ENCODE results near the gene CTXN2.

CTXN2 gene

GRCh38 chr15:48222627-48223026 lies 31.2 kb downstream of the CTXN2 start:
- DNase-seq (ENCODE audit: low read depth) = no peak

- no peak for DNase-seq (ENCODE audit: low read depth)
Observed at GRCh38 chr15:48225771-48226170, 34.3 kb downstream of the CTXN2 start.

GRCh38 chr15:48230498-48230897 lies 39.0 kb downstream of the CTXN2 start:
- no peak for DNase-seq (ENCODE audit: low read depth)

- no peak for DNase-seq (ENCODE audit: low read depth)
Observed at GRCh38 chr15:48233246-48233645, 41.8 kb downstream of the CTXN2 start.

- no peak for DNase-seq (ENCODE audit: low read depth)
Observed at GRCh38 chr15:48239334-48239733, 47.9 kb downstream of the CTXN2 start.

- no peak for DNase-seq (ENCODE audit: low read depth)
Observed at GRCh38 chr15:48242015-48242414, 50.5 kb downstream of the CTXN2 start.

GRCh38 chr15:48242535-48242934 lies 51.1 kb downstream of the CTXN2 start:
- DNase-seq (ENCODE audit: low read depth) = no peak

GRCh38 chr15:48244921-48245320 lies 53.5 kb downstream of the CTXN2 start:
- peak; percentile 3 for DNase-seq (ENCODE audit: low read depth)

GRCh38 chr15:48248414-48248813 lies 56.9 kb downstream of the CTXN2 start:
- DNase-seq (ENCODE audit: low read depth) = no peak

GRCh38 chr15:48250640-48251076 lies 59.2 kb downstream of the CTXN2 start:
- peak; percentile 64 for DNase-seq (ENCODE audit: low read depth)

- no peak for DNase-seq (ENCODE audit: low read depth)
Observed at GRCh38 chr15:48253172-48253571, 61.7 kb downstream of the CTXN2 start.
